Activated CD4-positive, alpha-beta T cell treated with anti-CD3 and anti-CD28 coated beads, Interleukin-2, amount 50 U/mL, for 48 hours (primary cell): ENCODE measurements around the gene DIS3.
"Not testable (repeated sequence)": the region's sequence is repeated elsewhere in the genome, so short reads cannot be mapped to it uniquely, and the experiment has no call there.

Experiments used
- DNase-seq, 2 experiments: peaks; one replicate each; pipeline ENCODE4 v3.0.0-alpha.2; 2020

Gene DIS3, protein sequence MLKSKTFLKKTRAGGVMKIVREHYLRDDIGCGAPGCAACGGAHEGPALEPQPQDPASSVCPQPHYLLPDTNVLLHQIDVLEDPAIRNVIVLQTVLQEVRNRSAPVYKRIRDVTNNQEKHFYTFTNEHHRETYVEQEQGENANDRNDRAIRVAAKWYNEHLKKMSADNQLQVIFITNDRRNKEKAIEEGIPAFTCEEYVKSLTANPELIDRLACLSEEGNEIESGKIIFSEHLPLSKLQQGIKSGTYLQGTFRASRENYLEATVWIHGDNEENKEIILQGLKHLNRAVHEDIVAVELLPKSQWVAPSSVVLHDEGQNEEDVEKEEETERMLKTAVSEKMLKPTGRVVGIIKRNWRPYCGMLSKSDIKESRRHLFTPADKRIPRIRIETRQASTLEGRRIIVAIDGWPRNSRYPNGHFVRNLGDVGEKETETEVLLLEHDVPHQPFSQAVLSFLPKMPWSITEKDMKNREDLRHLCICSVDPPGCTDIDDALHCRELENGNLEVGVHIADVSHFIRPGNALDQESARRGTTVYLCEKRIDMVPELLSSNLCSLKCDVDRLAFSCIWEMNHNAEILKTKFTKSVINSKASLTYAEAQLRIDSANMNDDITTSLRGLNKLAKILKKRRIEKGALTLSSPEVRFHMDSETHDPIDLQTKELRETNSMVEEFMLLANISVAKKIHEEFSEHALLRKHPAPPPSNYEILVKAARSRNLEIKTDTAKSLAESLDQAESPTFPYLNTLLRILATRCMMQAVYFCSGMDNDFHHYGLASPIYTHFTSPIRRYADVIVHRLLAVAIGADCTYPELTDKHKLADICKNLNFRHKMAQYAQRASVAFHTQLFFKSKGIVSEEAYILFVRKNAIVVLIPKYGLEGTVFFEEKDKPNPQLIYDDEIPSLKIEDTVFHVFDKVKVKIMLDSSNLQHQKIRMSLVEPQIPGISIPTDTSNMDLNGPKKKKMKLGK

DNA sequence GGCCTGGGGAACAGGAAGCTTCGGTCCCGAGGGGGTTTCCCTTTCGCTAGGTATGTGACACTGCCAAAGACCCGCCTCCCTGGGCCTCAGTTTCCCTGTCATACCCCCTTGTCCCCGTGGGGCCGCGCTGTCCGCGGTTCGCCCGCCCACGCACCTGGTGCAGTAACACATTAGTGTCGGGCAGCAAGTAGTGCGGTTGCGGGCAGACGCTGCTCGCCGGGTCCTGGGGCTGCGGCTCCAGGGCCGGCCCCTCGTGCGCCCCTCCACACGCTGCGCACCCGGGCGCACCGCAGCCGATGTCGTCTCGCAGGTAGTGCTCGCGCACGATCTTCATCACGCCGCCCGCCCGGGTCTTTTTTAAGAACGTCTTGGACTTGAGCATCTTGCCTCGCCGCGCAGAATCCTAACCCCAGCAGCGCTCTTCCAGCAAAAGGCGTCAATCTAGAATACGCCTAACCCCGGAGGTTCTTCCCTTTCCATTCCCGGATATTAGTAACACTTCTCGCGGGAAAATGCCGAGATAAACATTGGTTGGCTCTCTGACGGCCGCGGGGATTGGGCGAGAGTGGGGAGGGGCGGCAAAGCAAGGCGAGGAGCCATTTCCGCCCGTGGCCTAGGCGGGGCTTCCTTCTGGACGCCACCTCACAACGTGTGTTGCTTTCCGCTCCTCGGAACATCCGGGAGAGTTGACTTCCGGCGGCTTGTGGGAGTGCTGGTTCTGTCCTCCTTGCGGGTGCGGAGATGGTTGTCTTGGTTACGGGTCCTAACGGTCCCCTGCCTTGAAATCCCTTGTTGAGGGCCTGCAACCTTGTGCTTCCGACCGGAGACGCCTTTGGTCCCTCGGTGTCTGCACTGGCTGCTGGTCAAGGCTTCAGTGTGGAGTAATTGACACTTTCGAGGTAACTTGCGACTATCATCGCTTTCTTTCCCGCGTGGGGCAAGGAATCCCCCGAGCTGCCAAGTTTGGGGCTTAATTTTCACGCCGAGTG lies at the start of gene DIS3, which contains the start of gene PIBF1:
TSS of gene DIS3 (minus strand) at position 450 of the 989 bp plus-strand sequence. CDS start at position 382, 68 bp downstream.
TSS of gene PIBF1 (plus strand) at position 683 of the 989 bp plus-strand sequence. CDS start 1,337 bp downstream, outside the sequence.
- DNase-seq = peak; percentile 96 to 97

DNA sequence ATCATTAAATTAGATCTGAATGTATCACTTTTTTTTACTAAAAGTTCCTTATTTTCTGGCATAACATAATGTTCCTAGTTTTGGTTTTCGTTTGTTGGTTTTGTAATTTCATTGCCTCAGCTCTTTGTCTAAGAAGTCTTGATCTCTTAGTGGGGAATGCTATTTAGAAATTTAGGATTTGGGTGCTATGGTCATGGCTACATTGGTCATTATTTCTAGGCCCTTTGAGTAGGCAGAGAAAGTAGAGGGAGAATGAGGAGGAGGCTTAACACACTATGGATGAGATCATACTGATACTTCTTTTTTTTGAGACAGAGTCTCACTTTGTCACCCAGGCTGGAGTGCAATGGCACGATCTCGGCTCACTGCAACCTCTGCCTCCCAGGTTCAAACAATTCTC lies 42.0 kb upstream of the DIS3 start:
- no peak for DNase-seq

DNA sequence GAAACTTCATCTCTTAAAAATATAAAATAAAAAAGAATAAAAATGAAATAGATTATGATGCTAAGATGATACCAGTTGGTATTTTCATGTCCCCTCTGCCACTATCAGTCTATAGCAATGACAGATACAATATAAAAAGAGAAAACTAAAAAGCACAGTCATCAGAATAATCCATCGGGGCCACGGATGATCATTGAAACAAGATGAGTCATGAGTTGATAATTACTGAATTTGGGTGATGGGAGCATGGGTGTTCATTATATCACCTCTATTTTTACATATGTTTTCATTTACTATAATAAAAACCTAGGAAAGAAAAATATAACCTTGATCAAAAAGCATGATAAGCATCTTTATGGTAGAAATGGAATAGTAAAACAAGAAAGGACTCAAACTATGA lies 41.4 kb upstream of the DIS3 start:
- no peak for DNase-seq

DNA sequence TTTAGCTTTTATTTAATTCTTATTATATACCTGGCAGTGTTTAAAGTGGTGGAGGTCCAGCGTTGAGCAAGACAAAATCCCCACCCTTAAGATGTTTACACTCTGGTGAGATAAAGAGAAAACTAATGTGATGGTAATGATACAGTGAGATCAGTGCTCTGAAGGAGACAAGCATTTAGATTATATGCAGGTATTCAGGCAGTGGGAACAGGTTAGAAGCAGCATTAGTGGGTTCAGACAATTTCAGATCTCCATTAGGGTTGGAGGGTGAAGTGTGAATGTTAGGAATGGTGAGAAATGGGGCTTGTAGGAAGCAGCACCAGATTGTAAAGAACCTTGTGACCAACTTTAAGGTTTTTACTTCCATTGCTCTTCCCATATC lies 39.2 kb upstream of the DIS3 start:
- no peak for DNase-seq

DNA sequence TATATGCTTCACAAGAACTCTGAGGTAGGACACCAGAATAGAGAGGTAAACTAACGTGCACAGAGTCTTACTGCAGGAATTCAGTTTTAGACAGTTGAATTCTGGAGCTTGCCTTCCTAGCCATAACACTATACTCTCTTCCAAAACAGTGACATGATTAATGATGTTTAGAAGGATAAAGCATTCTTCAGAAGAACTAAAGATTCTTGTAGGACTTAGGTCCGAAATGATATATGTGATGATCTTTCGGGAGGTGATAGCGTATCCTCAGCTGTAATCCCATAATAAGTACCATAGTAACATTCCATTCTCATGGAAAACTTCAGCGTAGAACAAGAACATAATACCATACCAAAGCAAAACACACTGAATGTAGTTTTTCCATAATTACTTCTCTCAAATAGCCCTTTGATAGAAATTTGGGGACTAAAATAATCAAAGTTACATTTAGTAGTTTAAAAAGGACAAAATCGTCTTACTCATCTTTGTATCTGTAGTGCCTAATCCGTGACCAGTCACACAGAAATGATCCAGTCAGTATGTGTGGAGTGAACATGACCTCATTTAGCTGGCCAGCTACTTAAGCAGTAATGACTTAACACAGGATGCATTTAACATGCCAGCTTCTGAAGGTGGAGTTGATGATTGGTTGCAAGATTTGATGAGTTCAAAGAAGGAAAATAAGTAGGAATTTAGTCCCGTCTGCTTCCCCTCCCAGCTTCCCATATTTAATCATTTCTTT lies 38.6 kb upstream of the DIS3 start:
- DNase-seq = no peak

DNA sequence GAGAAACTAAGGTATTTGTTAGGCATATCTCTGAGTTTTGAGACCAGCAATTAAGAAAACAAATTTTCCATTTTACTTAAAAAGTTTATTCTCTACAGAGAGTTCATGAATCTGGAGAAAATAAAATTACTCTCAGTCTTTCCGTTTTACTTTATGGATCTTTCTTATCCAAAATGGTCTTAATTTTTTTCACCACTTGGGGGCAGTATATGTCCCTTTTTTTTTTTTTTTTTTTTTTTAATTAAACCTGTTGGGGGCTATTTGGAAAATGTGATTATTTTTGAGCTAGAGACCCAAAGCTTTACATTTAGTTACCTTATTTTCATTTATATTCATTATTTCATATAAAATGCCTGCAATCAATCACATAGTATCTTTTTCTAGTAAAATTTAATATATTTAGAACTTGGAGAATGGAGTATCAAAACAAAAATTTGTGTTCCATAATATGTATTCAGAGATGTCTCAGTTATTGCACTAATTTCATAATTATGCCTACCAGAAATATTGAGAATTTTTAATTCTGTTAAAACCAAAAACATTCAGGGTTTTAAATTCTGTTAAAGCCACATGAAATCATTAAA lies 27.3 kb upstream of the DIS3 start:
- no peak for DNase-seq

DNA sequence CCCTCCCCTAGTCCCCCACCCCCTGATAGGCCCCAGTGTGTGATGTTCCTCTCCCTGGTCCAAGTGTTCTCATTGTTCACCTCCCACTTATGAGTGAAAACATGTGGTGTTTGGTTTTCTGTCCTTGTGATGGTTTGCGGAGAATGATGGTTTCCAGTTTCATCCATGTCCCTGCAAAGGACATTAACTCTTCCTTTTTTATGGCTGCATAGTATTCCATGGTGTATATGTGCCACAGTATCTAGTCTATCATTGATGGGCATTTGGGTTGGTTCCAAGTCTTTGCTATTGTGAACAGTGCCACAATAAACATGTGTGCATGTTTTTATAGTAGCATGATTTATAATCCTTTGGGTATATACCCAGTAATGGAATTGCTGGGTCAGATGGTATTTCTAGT lies 24.8 kb upstream of the DIS3 start:
- not testable (repeated sequence) for DNase-seq

DNA sequence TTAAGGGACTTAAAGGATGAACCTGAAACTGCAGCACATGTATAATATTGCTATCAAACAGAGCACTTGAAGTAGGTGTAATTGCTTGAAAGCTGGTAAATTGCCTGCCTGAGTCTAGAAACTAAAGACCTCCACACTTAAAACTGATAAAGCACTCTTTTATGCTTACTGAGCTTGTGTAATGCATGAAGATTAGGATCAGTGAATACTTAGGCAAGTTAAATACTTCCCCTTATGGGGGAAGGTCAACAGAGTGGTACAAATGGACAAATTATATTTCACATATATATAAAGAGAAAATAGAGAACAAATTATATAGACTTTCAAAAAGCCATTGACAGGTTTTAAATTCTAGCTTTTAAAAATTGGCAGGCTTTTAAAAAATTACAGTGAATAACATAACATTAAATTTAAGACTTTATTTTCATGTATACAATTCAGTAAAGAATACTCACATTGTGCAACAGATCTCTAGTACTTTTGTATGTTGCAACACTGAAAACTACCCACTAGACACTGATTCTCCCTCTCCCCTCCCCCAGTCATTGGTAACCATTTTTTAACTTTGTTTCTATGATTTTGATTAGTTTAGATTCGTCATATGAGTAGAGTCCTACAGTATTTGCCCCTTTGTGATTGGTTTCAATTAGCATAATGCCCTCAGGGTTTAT lies 24.1 kb upstream of the DIS3 start:
- no peak for DNase-seq

DNA sequence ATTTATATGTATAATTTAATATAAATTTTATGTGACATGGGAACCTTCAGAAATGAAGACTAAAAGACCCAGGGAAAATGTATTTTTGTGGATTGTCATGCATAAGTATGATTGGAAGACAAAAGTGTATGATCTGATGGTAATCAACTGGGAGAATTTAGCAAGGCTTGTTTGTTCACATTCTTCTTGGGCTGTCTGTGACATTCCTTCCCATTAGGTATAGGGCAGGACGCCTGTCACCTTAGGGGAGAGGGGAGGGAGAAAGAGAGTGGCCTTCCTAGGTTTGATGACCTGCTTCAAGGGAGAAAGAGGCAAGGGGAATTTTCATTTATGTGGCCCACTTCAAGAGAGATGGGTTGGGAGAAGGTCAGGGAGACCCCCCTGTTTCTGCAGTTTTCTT lies 22.6 kb upstream of the DIS3 start:
- no peak for DNase-seq

DNA sequence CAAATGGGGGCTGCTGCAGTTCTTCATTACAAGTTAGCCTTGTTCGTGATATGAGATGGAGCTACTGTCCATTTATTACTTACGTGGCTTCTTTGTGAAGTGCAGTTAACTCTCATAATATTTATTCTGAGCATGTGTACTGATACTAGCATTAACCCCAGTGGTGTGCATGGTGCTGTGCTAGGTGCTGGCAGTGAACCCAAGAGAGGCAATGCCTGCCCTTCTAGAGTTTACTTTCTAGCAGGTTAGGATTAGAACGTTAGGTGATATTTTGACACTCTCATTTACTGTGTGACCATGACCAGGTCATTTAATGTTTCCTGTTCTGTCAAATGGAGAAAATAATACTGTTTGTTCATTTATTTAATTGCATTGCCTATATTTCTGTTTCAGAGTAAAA lies 17.1 kb upstream of the DIS3 start:
- DNase-seq = no peak

DNA sequence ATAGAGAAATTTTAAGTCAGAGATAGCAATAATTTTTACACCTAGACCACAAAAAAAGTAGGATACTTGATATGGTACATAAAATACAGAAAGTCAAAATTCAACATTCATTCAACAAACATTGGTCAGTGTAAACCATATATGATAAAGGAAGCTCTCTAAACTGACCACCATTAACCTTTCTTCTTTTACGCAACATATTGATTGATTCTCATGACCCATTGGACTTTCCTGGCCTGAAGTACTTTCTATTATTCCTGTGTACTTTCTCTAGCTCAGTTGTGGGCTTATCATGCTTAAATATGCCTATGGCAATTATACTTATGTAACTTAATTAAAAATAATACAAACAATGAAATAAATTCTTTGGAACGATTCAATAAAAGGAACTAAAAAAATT lies 10.9 kb upstream of the DIS3 start:
- DNase-seq = no peak

DNA sequence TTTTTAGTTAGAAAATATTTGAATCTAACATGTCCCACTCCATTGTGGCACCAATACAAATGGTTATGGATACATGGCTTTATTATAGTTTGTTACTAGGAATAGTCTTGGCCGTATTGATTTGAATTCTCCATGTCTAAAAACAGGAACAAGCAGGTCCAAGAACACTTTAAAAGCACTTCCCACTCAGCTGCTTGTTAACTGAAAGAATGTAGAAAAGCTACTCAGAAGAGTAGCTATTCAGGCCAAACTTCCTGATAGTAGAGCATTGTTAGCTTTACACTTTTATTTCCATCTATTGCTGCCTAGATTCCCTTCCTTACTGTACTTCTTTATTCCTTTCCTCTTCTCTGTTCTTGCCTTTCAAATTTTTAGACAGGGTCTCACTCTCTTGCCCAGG lies 7.1 kb upstream of the DIS3 start:
- no peak for DNase-seq

DNA sequence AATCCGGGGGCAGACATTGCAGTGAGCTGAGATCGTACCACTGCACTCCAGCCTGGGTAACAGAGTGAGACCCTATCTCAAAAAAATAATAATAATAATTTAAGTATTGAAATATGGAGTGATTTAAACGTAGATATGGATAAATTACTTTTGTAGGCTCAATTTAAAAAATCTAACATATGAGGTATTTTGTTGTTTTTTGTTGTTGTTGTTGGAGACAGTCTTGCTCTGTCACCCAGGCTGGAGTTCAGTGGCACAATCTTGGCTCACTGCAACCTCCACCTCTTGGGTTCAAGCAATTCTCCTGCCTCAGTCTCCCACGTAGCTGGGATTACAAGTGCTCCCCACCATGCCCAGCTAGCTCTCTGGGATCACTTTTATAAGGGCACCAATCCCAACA lies 3.0 kb upstream of the DIS3 start:
- DNase-seq = not testable (repeated sequence)

DNA sequence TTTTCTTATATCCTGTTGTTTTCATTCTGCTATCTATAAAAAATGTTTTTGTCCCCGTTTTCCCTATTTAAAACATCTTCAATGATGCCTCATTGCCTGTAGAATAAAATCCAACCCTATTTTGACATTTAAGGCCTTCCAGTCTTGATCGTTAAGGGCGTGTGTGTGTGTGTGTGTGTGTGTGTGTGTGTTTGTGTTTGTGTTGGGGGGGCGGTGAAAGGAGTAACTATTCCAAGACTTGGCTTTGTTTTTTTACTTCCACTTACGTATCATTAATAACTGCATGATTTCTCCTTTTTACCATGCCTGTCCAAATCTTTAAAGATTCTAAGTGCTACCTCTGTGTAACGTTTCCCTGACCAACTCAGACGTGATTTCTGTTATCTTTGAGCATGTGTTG lies 1.0 kb upstream of the DIS3 start:
- no peak for DNase-seq

DNA sequence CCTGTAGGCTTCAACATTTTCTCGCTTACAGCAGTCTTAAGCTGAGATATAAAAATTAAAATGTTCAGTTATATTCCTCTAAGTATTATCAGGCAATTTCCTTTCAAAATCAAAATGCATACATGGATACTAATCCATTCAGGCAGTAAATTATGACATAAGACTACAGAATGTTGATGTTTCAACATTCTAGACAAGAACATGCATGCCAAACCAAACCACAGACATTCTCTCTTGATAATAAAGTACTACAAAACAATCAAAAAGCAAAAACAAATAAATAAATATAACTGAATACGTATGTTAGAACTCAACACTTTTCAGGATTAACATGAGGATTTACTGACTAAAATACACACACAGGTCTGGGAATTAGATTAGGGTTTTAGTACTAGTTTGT lies 7.7 kb downstream of the DIS3 start:
- DNase-seq = no peak

DNA sequence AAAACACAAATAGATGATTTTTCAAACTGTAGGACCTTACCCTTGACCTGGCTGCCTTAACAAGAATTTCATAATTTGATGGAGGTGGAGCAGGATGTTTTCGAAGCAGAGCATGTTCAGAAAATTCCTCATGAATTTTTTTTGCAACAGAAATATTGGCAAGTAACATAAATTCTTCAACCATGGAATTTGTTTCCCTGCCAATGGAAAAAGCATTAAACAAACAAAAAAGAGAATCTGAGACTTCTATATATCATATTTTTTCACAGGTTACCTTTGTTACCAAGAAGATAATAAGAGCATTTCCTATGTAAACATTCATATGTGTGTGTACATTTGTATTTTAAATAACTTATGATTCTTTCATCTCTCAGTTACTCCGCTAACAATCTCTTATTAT lies 18.3 kb downstream of the DIS3 start:
- DNase-seq = no peak

DNA sequence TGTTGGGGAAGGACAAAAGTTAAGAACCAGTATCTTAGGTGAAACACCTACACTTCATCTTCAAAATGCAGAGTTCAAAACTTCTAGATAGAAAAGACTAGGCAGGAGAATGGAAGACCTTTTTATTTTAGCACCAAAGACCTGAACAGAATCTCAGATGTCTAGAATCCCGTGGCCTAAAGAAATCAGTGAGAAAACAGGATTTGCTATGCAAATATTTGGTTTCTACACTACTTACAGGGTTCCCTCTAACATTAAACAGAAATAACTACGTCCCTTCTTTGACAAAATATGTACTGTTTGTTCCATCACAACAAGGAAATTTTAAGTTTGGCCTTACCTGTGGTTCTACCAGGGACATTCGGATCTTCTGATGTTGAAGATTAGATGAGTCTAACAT lies 21.5 kb downstream of the DIS3 start:
- DNase-seq = no peak

DNA sequence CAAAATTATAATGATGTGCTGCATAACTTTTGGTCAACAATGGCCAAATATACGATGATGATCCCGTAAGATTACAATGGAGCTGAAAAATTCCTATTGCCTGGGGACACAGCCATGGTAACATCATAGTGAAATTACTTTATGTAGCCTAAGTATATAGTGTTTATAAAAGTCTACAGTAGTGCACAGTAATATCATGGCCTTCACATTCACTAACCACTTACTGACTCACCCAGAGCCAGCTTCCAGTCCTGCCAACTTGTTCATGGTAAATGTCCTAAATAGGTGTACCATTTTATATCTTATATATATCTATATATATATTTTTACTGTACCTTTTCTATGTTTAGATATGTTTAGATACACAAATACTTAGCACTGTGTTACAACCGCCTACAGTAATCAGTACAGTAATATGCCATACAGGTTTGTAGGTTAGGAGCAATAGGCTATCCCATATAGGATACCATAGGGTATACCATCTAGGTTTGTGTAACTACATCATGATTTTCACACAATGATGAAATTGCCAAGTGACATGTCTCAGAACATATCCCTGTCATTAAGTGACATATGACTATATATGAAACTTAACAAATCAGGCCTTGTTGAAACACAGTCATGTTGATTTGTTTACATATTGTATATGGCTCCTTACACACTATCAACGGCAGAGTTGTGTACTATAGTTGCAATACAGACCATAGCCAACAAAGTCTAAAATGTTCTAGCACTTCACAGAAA lies 23.7 kb downstream of the DIS3 start:
- no peak for DNase-seq

DNA sequence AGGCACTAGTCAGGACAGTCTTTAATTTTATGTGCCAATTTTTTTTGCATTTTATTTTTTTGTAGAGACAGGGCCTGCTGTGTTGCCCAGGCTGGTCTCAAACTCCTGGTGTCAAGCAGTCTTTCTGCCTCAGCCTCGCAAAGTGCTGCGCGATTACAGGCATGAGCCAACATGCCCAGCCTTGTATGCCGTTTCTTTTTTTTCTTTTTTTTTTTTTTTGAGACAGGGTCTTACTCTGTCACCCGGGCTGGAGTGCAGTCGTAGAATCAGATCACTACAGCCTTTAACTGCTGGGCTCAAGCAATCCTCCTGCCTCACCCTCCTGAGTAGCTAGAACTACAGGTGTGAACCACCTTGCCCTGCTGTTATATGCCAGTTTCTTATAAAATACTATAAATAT lies 27.6 kb downstream of the DIS3 start:
- DNase-seq = no peak

DNA sequence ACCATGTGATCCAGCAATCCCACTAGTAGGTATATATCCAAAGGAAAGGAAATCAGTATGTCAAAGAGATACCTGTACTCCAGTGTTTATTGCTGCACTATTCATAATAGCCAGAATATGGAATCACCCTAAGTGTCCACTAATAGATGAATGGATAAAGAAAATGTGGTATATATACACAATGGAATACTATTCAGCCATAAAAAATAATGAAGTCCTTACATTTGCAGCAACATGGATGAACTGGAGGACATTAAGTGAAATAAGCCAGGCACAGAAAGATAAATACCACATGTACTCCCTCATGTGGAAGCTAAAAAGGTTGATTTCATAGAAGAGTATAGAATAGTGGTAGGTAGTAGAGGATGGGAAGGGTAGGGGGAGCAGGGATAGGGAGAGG lies 30.5 kb downstream of the DIS3 start:
- no peak for DNase-seq
